GM19193 (cell line): ENCODE measurements around the gene MID1.

ENCODE experiments used
- POLR2A ChIP-seq: IDR thresholded peaks from 4 replicates; pipeline ENCODE4 v1.6.1; 2011; ENCODE audit not compliant: insufficient read depth, insufficient read length; ENCODE audit errors: extremely low read depth

The MID1 gene

GRCh38 chrX:10598540-10598939 lies 21.8 kb downstream of the MID1 start:
- TF ChIP-seq POLR2A: no peak

DNA sequence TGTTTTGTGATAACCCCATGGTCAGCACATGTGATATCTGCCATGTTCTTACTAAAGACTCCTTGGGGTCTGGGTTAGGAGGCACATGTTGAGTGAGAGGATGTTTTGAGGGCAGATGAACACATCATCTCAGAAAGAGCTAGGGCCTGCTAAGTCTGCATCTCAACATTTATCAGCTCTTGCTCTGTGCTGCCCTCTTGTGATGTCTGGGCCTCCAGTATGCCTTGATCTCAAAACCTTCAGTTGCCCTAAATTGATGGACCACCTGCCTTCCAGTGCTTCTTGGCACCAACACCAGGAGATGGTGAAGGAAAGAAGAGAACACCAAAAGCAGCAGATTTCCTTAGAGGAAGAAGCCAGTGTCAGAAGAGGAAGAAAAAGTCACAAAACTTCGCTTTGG lies 22.5 kb downstream of the MID1 start:
- TF ChIP-seq POLR2A: no peak

DNA sequence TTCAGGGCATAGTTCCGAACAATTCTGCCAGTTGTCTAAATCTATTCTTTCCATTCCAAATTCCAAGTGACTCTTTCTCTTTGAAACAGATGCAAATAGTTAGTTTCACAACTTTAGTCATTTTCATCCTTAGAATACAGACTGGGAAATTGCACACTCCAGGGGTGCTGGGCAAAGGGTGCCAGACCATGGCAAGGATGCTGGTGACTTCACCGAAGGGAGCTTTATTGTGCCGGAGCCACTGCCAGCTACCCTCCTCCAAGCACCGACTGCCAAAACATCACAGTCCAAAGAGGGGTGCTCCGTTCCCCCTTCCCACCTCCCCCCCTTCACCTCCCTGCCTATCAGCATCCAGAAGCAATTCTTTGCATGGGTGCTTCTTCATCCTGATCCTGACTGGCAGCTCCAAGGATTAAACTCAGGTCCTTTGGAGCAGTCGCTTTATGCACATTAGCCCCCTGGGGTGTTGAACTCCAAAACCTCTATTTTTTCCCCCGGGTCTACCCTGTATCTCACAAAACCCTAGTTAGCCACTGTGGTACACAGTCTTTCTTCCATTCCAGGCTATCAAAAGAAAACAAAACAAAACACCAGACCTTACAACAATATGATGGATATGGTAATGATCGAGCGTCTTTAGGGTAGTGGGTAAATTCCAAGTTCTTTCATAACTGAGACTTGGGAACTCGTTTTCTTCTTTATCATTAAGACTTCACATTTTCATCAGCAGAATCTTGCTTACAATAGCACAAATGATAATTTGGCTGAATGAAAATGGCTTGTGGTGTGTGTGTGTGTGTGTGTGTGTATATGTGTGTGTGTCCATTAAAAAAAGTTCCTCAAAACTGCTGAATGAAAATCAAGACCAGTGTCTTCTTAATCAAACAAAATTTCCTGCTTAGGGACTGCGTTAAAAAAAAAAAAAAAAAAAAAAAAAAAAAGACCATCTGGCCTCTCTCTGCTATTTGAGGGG lies 28.7 kb downstream of the MID1 start:
- TF ChIP-seq POLR2A: no peak

GRCh38 chrX:10589098-10589497 lies 31.3 kb downstream of the MID1 start:
- TF ChIP-seq POLR2A: no peak

GRCh38 chrX:10582945-10583344 lies 37.4 kb downstream of the MID1 start:
- TF ChIP-seq POLR2A: no peak

DNA sequence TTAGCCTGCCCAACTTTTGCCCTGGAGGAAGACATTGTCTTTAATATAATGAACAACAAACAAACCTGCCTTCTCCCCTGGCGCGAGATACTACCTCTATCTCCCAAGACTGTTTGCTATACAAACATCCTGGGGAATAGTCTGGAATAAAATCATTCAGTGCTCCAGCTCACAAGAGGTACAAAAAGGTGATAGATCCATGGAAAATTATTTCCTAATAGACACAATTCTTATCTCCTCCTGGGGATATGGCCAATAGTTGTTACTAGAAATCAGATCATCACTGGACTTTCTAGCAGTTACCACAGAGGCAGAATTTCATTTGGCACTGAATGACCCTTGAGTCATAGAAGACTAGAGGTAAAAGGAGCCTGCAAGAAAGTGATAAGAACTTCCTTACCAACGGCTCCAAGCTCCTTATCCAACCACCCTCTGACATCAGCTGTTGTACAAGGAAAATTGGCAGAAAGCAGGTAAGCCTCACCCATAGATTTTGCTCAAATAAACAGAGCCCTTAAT lies 38.1 kb downstream of the MID1 start:
- no peak for TF ChIP-seq POLR2A

DNA sequence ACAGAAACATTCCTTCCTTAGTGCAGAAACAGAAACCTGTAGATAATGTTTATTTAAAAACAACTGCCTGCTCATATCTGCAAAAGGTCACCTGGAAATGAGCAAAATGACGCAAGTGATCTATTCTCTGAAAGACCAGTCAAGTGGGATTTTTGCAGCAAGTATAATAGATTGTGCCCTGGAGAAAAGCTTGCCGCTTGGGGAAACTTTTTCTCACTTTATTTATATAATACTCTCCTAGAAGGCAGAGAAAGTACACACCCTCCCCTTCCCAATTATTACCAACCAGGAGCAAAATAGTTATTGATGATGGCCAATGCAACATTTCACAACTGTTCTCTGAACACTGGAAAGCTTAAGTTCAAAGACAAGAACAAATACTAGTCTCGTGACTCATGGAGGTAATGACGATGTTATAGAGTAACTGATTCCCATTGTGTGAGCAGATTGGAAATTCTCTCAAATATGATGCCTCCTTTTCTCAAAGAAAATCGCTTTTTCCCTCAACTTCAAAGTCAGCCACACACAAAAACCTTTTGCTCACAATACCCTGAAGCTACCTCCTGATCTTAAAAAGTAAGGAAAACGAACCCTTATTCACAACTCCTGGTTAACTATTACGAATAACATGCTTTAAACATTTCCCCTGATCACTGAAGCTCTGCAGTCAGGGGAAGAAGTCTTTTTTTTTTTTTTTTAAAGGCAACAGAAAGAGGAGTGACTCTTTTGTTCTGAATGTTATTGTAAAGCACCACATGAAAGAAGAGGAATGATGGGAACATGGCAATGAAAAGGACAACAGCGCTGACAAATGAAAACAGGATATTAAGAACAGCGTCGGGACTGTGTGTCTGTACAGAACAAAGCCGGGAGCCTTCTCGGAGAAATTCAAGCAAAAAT lies 41.0 kb downstream of the MID1 start:
- no peak for TF ChIP-seq POLR2A

DNA sequence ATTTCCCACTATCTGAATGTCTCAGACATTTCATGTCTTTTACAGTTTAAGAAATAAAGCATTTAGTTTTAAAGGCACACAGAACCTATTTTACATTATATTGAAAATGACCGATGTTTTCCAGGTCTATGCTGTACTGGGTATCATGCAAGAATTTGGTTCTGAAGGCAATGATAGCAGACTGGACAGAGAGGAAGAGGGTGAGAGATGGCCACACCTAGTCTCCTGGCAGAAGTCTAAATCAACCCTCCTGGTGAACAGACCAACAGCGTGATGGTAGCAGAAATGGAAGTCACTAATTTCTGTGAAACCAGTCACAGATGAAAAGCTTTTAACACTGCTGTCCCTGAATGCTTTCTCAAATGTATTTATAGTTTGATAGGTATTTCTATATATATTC lies 41.9 kb downstream of the MID1 start:
- TF ChIP-seq POLR2A: no peak

- no peak for TF ChIP-seq POLR2A
Measured at GRCh38 chrX:10577853-10578252, 42.5 kb downstream of the MID1 start.

DNA sequence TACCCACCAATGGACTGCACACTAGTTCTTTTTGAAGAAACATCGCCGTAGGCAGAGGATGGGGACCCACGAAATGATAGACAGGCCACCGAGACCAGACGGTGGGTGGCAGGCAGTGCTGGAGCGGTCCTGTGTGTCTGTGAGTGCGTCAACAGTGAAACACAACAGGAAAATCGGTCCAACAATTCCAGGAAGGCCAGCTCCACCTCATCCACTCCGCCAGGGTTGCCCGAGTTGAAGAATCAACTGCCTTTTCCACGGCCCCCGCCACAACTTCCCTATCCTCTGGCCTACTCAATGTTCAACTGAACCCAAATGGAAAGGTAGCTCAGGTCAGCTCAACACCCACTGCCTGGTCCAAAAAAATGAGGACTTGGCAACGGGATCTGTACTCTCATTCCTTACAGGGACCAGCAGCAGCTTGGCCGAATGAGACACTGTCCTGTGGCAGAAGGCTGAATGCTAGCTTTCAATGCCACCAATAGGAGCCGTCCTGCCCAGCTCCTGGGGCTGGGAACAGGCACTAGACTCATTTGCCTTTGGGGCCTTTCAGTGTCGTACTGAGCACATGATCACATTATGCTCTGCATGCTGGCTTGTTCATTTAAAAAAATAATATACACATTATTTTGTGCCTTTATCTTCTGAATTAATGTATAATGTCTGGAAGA lies 43.5 kb downstream of the MID1 start:
- no peak for TF ChIP-seq POLR2A

DNA sequence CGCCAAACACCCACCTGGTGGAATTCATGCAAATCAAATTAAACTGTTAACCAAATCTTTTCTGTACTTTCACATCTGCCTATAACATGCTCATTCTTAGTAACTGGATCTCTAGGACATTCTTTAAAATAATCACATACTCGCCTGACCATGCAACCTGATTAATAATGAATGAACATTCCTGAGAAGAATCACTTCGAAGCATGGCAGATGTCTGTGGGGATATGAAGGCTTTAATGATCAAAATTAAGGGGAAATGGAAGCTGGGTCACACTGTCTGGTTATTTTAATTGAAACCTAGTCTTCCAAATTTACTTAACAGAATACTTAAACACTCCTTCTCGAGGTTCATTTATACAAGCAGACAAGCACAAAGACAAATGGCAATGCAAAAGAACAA lies 44.2 kb downstream of the MID1 start:
- TF ChIP-seq POLR2A: no peak

GRCh38 chrX:10574663-10575062 lies 45.7 kb downstream of the MID1 start:
- TF ChIP-seq POLR2A: no peak

DNA sequence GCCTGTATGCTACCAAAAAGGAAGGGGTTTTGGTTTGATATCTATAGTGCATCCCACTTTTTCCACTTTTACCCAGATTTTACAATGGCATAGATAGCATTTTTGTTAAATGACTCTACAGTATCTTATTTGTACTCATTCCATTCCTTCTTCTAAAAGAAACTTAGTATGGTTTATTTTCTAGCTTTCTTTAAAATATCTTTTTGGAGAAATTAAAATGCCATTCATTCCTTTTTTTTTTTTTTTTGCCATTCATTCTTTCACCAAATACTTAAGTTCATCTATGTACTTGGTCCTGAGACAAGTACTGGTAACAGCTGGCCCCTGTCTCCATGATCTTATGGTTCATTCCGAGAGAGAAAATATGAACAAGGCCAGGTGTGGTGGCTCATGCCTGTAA lies 49.1 kb downstream of the MID1 start:
- no peak for TF ChIP-seq POLR2A

GRCh38 chrX:10570601-10571000 lies 49.8 kb downstream of the MID1 start:
- no peak for TF ChIP-seq POLR2A

DNA sequence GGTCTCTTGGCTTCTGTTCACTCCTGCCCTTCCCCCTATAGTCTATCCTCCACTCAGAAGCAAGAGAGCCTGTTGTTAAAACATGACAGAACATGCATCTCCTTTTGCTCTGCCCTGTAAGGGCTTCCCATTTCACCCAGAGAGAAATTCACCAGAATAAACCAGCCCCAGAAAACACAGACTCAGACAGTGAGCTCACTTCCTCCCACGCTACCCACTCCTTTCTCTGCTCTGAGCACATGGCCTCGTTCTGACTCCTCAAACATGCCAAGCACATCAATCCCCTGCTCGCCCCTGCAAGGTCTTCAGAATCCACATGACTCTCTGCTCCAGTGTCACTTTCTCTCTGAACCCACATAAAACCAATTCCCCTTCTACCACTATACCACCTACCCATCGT lies 50.4 kb downstream of the MID1 start:
- no peak for TF ChIP-seq POLR2A
